Fibroblast of villous mesenchyme (primary cell): ENCODE data around the gene SGCA. TPM values are rescaled to one million over a fixed set of nuclear protein-coding genes. Genes with fewer than 3 reads are reported as not detected.

ENCODE experiments used
- DNase-seq: peaks from one replicate; pipeline ENCODE4 v3.0.0-alpha.2; 2010; ENCODE audit warnings: low read depth
- H3K4me3 ChIP-seq: 2 replicates; pipeline ENCODE4 v1.5.1; 2011; ENCODE audit warnings: low read depth, mild to moderate bottlenecking, low read length
- CTCF ChIP-seq: IDR thresholded peaks from 2 replicates; pipeline ENCODE4 v1.5.1; 2012; ENCODE audit warnings: low read depth, mild to moderate bottlenecking, low read length; ENCODE audit not compliant: insufficient read depth
- total RNA-seq: library from RNA; depleted of rRNA; stranded (reverse); fragments of >200 nt; gene quantifications from 2 replicates; pipeline ENCODE4 v1.2.3, GENCODE V29; 2012

The SGCA gene
- total RNA-seq, 1 donor, result not detected

DNA sequence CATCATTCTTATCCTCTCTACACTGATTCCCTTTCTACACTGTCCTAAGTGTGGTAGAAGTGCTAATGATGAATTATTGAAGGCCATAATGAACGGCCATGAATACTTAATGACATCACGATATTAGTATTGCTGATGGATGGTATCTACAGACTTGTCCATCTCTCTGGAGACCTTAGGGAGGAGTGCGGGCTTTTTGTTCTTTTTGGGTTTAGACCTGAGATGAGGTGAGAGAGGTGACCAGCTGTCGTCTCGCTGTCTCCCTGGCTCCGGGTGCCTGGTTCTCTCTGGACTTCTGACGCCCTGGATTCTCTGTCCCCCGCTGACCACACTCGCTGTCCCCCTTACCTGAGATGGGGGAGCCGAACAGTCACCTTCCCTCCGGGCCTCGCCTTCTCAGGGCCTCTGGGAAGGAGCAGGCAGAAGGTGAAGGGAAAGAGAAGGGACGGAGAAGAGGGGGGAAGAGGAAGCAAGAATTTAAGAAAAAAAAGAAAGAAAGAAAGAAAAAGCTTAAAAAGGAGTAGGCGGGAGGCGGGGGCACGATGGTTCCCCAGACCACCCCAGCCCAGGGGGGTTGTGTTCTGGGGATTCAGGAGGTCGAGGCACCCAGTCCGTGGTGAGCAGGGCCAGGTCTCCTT is 17.1 kb downstream of the SGCA start:
- TF ChIP-seq CTCF, result no peak
- DNase-seq, result peak; percentile 48
- H3K4me3 ChIP-seq, result no peak overlapping the region

GRCh38 chr17:50183421-50183994 is 17.7 kb downstream of the SGCA start:
- peak; percentile 84 for DNase-seq
- no peak overlapping the region for H3K4me3 ChIP-seq
- no peak for TF ChIP-seq CTCF

DNA sequence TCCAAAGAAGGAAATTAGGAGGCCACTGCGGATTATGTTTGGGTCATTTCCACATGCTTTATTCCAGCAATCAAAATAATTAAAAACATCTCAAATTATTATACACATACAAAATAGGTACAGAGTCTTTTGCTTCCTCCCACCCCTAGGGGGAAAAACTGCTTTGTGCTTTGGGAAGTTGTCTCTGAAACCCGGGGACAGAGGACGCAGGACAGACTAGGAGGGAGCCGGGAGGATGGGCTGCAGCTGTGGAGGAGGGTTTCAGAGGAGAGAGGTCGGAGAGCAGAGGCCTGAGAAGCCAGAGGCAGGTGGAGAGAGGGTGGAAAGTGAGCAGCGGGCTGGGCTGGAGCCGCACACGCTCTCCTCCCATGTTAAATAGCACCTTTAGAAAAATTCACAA is 18.3 kb downstream of the SGCA start:
- TF ChIP-seq CTCF, result peak; percentile 45
- DNase-seq, result peak; percentile 66
- H3K4me3 ChIP-seq, result no peak overlapping the region

- no peak overlapping the region for H3K4me3 ChIP-seq
- peak; percentile 78 for DNase-seq
- TF ChIP-seq CTCF, result no peak
Measured at GRCh38 chr17:50184611-50185398, 19.0 kb downstream of the SGCA start.

DNA sequence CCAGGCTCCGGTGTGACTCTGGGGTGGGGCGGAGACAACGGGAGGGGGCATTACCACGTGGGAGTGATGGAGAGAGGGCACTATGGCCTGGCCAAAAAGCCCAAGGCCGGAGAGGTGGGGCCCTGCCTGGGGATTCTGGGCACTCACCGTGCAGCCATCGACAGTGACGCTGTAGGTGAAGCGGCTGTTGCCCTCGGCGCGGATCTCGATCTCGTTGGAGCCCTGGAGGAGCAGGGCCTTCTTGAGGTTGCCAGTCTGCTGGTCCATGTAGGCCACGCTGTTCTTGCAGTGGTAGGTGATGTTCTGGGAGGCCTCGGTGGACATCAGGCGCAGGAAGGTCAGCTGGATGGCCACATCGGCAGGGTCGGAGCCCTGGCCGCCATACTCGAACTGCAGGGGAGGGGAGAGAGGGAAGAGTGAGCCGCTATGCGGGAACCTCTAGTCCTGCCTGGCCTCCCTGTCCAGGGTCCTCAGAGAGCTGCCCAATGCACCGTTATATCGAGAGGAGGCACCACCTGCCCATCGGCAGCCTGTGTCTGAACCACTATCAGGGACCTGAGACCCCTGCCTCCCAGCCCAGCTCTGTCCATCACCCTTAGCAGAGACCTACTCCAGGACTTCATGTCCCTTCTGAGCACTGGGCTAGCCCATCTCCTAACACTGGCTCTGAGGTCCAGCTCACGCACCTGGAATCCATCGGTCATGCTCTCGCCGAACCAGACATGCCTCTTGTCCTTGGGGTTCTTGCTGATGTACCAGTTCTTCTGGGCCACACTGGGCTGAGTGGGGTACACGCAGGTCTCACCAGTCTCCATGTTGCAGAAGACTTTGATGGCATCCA is 20.0 kb downstream of the SGCA start:
- no peak for TF ChIP-seq CTCF
- peak; percentile 64 for DNase-seq
- H3K4me3 ChIP-seq, result no peak overlapping the region

- TF ChIP-seq CTCF, result no peak
- H3K4me3 ChIP-seq, result no peak overlapping the region
- peak; percentile 78 for DNase-seq
Measured at GRCh38 chr17:50186661-50187393, 21.0 kb downstream of the SGCA start.
